WTC11 (cell line): ENCODE measurements around the gene DMD. TPM values are rescaled to one million over a fixed set of nuclear protein-coding genes. Genes with fewer than 3 reads are reported as not detected.

Source experiments
- ATAC-seq: fragments of 200-7000 bp; cut with Tn5 transposase; 2 replicates; pipeline ENCODE4 v1.10.0; 2021; ENCODE audit warnings: mild to moderate bottlenecking, moderate library complexity
- CTCF ChIA-PET: fragments of 300-600 bp; sonication (Branson Sonifier 250); formaldehyde crosslinking; loops from one replicate; lab custom pipeline; 2021; ENCODE audit warnings: antibody characterized with exemption; lab: Charles Lee
- POLR2A ChIA-PET: fragments of 350-600 bp; sonication (Branson Sonifier 250); formaldehyde crosslinking; loops from one replicate; lab custom pipeline; 2021; ENCODE audit warnings: antibody characterized with exemption; lab: Charles Lee
- DNase-seq: peaks from one replicate; pipeline ENCODE4 v3.0.0; 2021; ENCODE audit warnings: low spot score
- H3K27ac Mint-ChIP-seq: 2 replicates; pipeline ENCODE4 v1.8.0; 2021; ENCODE audit warnings: mixed read lengths
- H3K27me3 Mint-ChIP-seq: 2 replicates; pipeline ENCODE4 v1.8.0; 2021; ENCODE audit warnings: low read depth, mild to moderate bottlenecking, moderate library complexity, mixed read lengths
- H3K36me3 Mint-ChIP-seq: 2 replicates; pipeline ENCODE4 v1.8.0; 2021; ENCODE audit warnings: mixed read lengths
- H3K4me1 Mint-ChIP-seq: 2 replicates; pipeline ENCODE4 v1.8.0; 2022; ENCODE audit warnings: mixed read lengths
- H3K4me3 Mint-ChIP-seq: 2 replicates; pipeline ENCODE4 v1.8.0; 2021; ENCODE audit warnings: mild to moderate bottlenecking, moderate library complexity, mixed read lengths
- H3K9me3 Mint-ChIP-seq: 2 replicates; pipeline ENCODE4 v1.8.0; 2021; ENCODE audit warnings: mixed read lengths
- ATF1 ChIP-seq: sonication (generic); formaldehyde crosslinking; IDR thresholded peaks from 2 replicates; pipeline ENCODE4 v1.8.1; 2023; ENCODE audit warnings: mild to moderate bottlenecking, moderate library complexity, missing genetic modification reagents
- ATF6 ChIP-seq: sonication (generic); formaldehyde crosslinking; IDR thresholded peaks from 2 replicates; pipeline ENCODE4 v1.8.1; 2023; ENCODE audit warnings: mild to moderate bottlenecking, missing genetic modification reagents
- CDX4 ChIP-seq: fragments of 250-450 bp; sonication (Bioruptor Pico); IDR thresholded peaks from 2 replicates; pipeline ENCODE4 v1.9.0; 2021; ENCODE audit warnings: moderate library complexity, mild to moderate bottlenecking, inconsistent platforms, borderline replicate concordance
- CREM ChIP-seq: sonication (generic); formaldehyde crosslinking; IDR thresholded peaks from 2 replicates; pipeline ENCODE4 v1.8.1; 2022; ENCODE audit warnings: mild to moderate bottlenecking, missing genetic modification reagents, moderate library complexity
- CTCF ChIP-seq: fragments of 200-600 bp; IDR thresholded peaks from 2 replicates; pipeline ENCODE4 v1.8.0; 2022; ENCODE audit warnings: antibody characterized with exemption
- E2F1 ChIP-seq: sonication (generic); formaldehyde crosslinking; IDR thresholded peaks from 2 replicates; pipeline ENCODE4 v1.8.0; 2022; ENCODE audit warnings: mild to moderate bottlenecking, missing genetic modification reagents
- E2F5 ChIP-seq: sonication (generic); formaldehyde crosslinking; IDR thresholded peaks from 2 replicates; pipeline ENCODE4 v1.8.1; 2022; ENCODE audit warnings: mild to moderate bottlenecking, moderate library complexity, missing genetic modification reagents
- HMGA2 ChIP-seq: fragments of 250-450 bp; sonication (Bioruptor Pico); IDR thresholded peaks from 2 replicates; pipeline ENCODE4 v1.4.0; 2021; ENCODE audit warnings: mild to moderate bottlenecking, moderate library complexity
- JAZF1 ChIP-seq: fragments of 250-450 bp; sonication (Bioruptor Pico); IDR thresholded peaks from 2 replicates; pipeline ENCODE4 v1.9.0; 2021; ENCODE audit warnings: moderate library complexity, mild to moderate bottlenecking, inconsistent platforms
- KAT7 ChIP-seq: sonication (generic); formaldehyde crosslinking; IDR thresholded peaks from 2 replicates; pipeline ENCODE4 v1.8.1; 2023; ENCODE audit warnings: missing genetic modification reagents, mild to moderate bottlenecking, borderline replicate concordance
- NFYB ChIP-seq: sonication (generic); formaldehyde crosslinking; conservative IDR thresholded peaks from 2 replicates; pipeline ENCODE4 v1.8.0; 2022; ENCODE audit warnings: low read depth, missing genetic modification reagents
- RELA ChIP-seq: sonication (generic); formaldehyde crosslinking; IDR thresholded peaks from 2 replicates; pipeline ENCODE4 v1.8.1; 2022; ENCODE audit warnings: missing genetic modification reagents, mild to moderate bottlenecking, borderline replicate concordance
- SP1 ChIP-seq: sonication (generic); formaldehyde crosslinking; conservative IDR thresholded peaks from 2 replicates; pipeline ENCODE4 v1.8.1; 2022; ENCODE audit warnings: missing genetic modification reagents
- STAT6 ChIP-seq: sonication (generic); formaldehyde crosslinking; conservative IDR thresholded peaks from 2 replicates; pipeline ENCODE4 v1.8.1; 2023; ENCODE audit warnings: mild to moderate bottlenecking, low read depth, missing genetic modification reagents, moderate library complexity
- USF1 ChIP-seq: sonication (generic); formaldehyde crosslinking; IDR thresholded peaks from 2 replicates; pipeline ENCODE4 v1.8.0; 2022; ENCODE audit warnings: mild to moderate bottlenecking, missing genetic modification reagents
- ZBTB43 ChIP-seq: sonication (generic); formaldehyde crosslinking; IDR thresholded peaks from 2 replicates; pipeline ENCODE4 v1.8.1; 2023; ENCODE audit warnings: mild to moderate bottlenecking, missing genetic modification reagents
- total RNA-seq: library from RNA; stranded (reverse); gene quantifications from 3 replicates; pipeline ENCODE4 v1.2.3, GENCODE V29; 2021

The DMD gene
- total RNA-seq, 1 experiment from 2014 or later, result 9.1 TPM

GRCh38 chrX:31334997-31335396, 1876.4 kb downstream of the DMD start:
- Mint-ChIP-seq H3K27ac (no peak overlapping the region), H3K27me3 (no peaks in the 10 kb centered on the region), H3K4me3 (no peak overlapping the region), H3K4me1 (no peaks in the 10 kb centered on the region; the same call in 1 of the 2 replicates), H3K9me3 (no peaks in the 10 kb centered on the region), H3K36me3 (no peaks in the 10 kb centered on the region)
- TF ChIP-seq USF1 (no peak), JAZF1 (no peak), ZBTB43 (CRISPR knock-in tag) (no peak), HMGA2 (CRISPR knock-in tag) (no peak), ATF6 (CRISPR knock-in tag) (no peak), CDX4 (CRISPR knock-in tag) (no peak), SP1 (no peak), STAT6 (CRISPR knock-in tag) (no peak), ATF1 (CRISPR knock-in tag) (no peak), CREM (CRISPR knock-in tag) (no peak), E2F5 (CRISPR knock-in tag) (no peak), E2F1 (CRISPR knock-in tag) (no peak), KAT7 (CRISPR knock-in tag) (no peak), NFYB (no peak), CTCF (no peak), RELA (CRISPR knock-in tag) (no peak)
- DNase-seq, result no peak
- POLR2A ChIA-PET, result no interaction called here
- CTCF ChIA-PET, result no interaction called here
- ATAC-seq, result no peak
